ENCODE data around the gene MYO7B.
A peak's percentile ranks its signal among the peaks of the same experiment; 100 is the strongest.

The MYO7B gene

GRCh38 chr2:127652786-127653357, 117.4 kb downstream of the MYO7B start:
- DNase-seq = no peak

- no peak for DNase-seq
These were observed 118.1 kb downstream of the MYO7B start for GRCh38 chr2:127653421-127654083.

GRCh38 chr2:127654084-127654837, 118.8 kb downstream of the MYO7B start:
- DNase-seq = no peak

GRCh38 chr2:127654838-127655175, 119.3 kb downstream of the MYO7B start:
- no peak for DNase-seq

GRCh38 chr2:127655209-127656073, 120.0 kb downstream of the MYO7B start:
- DNase-seq = no peak

GRCh38 chr2:127656569-127657231, 121.2 kb downstream of the MYO7B start:
- DNase-seq = no peak

GRCh38 chr2:127657232-127657595, 121.7 kb downstream of the MYO7B start:
- DNase-seq = no peak

- no peak for DNase-seq
These were observed 122.7 kb downstream of the MYO7B start for GRCh38 chr2:127658146-127658545.

GRCh38 chr2:127658641-127659407, 123.3 kb downstream of the MYO7B start:
- no peak for DNase-seq

GRCh38 chr2:127659408-127660290, 124.2 kb downstream of the MYO7B start:
- DNase-seq = no peak

- no peak for DNase-seq
These were observed 124.8 kb downstream of the MYO7B start for GRCh38 chr2:127660291-127660578.

GRCh38 chr2:127661072-127661649, 125.7 kb downstream of the MYO7B start:
- no peak for DNase-seq

- DNase-seq = no peak
These were observed 126.5 kb downstream of the MYO7B start for GRCh38 chr2:127661949-127662510.

GRCh38 chr2:127662937-127663565, 127.6 kb downstream of the MYO7B start:
- no peak for DNase-seq

- no peak for DNase-seq
These were observed 128.1 kb downstream of the MYO7B start for GRCh38 chr2:127663566-127664064.

GRCh38 chr2:127664065-127664894, 128.8 kb downstream of the MYO7B start:
- DNase-seq = peak; percentile 57

- DNase-seq = no peak
These were observed 129.4 kb downstream of the MYO7B start for GRCh38 chr2:127664895-127665225.

- DNase-seq = no peak
These were observed 129.9 kb downstream of the MYO7B start for GRCh38 chr2:127665267-127665893.

Data from DMS53 (cell line).